GM10847 (cell line): ENCODE results near the gene ZNF529.

Experiments
- POLR2A ChIP-seq: IDR thresholded peaks from 2 replicates; pipeline ENCODE4 v1.6.1; 2011; ENCODE audit not compliant: insufficient read length; ENCODE audit errors: extremely low read depth

ZNF529 gene

GRCh38 chr19:36528194-36528920 lies 44.7 kb downstream of the ZNF529 start, which contains the start of gene ZNF260:
Gene ZNF260, minus strand, starts transcription at chr19:36528271. Its CDS starts 13,033 bp downstream, at chr19:36515238.
- TF ChIP-seq POLR2A, result peak; percentile 49

DNA sequence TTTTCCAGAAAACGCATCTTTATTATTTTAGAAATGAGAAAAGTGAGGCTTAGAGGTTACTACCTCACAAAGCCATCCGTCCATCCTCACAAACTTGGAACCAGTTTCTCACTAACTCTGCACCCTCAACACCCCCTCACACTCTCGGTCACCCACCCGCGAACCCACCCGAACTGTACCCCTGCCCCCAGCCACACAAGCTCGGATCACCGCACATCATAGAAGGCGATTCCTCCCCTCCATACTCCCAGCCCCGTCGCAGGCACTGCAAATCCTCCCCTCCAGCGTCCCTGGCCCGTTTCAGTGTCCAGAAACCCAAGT lies 45.3 kb downstream of the ZNF529 start:
- TF ChIP-seq POLR2A, result no peak

GRCh38 chr19:36527341-36527740 lies 45.8 kb downstream of the ZNF529 start:
- TF ChIP-seq POLR2A, result no peak

- no peak for TF ChIP-seq POLR2A
Observed at GRCh38 chr19:36526581-36526980, 46.5 kb downstream of the ZNF529 start.

DNA sequence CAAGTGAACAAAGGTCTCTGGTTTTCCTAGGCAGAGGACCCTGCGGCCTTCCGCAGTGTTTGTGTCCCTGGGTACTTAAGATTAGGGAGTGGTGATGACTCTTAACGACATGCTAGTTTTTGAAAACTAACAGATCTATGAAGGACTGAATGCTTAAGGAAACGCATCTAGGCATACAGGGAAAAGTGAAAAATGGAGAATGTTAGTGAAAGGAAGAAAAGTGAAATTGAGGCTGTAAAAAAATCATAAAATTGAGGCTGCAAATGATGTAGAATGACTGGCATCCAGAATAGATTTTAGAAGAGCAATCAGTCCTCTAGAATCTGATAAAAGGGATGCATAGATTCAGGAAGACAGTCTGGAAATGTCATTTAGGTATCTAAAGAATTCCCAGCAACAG lies 48.5 kb downstream of the ZNF529 start:
- no peak for TF ChIP-seq POLR2A

DNA sequence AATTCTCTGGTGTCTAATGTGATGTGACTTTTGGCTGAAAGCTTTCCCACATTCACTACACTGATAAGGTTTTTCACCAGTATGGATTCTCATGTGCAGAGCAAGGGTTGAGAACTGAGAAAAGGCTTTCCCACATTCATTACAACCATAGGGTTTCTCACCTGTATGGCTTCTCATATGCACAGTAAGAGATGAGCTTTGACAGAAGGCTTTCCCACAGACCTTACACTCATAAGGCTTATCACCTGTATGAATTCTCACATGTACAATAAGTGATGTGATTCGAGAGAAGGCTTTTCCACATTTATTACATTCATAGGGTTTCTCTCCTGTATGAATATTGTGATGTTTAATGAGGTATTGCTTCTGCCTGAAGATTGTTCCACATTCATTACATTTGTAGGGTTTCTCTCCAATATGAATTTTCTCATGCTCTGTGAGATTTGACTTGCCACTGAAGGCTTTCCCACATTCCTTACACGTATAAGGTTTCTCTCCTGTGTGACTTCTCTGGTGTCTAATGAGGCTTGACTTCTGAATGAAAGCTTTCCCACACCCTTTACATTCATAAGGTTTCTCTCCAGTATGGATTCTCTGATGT lies 59.0 kb downstream of the ZNF529 start:
- TF ChIP-seq POLR2A, result no peak

GRCh38 chr19:36508325-36508724 lies 64.8 kb downstream of the ZNF529 start:
- TF ChIP-seq POLR2A, result no peak

- TF ChIP-seq POLR2A, result no peak
Observed at GRCh38 chr19:36501973-36502372, 71.1 kb downstream of the ZNF529 start.

GRCh38 chr19:36497001-36497400 lies 76.1 kb downstream of the ZNF529 start:
- no peak for TF ChIP-seq POLR2A
